Naive B cell (primary cell): ENCODE data around the gene HOXB3. TPM values are rescaled to one million over a fixed set of nuclear protein-coding genes. Genes with fewer than 3 reads are reported as not detected.
"Not testable (repeated sequence)": the region's sequence is repeated elsewhere in the genome, so short reads cannot be mapped to it uniquely, and the experiment has no call there.

Experiments
- ATAC-seq, 2 donors: fragments of 150-1000 bp; cut with Tn5 transposase; 2 replicates each; pipeline ENCODE4 v1.10.0; 2021; ENCODE audit warnings: low read depth in 2 of 2, mild to moderate bottlenecking in 2 of 2, moderate library complexity in 2 of 2
- DNase-seq: peaks from one replicate; pipeline ENCODE4 v3.0.0; 2022
- H3K27ac Mint-ChIP-seq, 6 donors: one replicate each; pipeline ENCODE4 v1.8.0; 2020 to 2022; ENCODE audit warnings: mild to moderate bottlenecking in 6 of 6, mixed read lengths in 6 of 6, moderate library complexity in 5 of 6, inconsistent platforms in 2 of 6
- H3K27me3 Mint-ChIP-seq, 3 donors: one replicate each; pipeline ENCODE4 v1.8.0; 2021 to 2022; ENCODE audit warnings: mixed read lengths in 3 of 3, mild to moderate bottlenecking in 1 of 3
- H3K36me3 Mint-ChIP-seq, 2 donors: one replicate each; pipeline ENCODE4 v1.8.0; 2020 to 2022; ENCODE audit warnings: mixed read lengths in 2 of 2, inconsistent platforms in 1 of 2, mild to moderate bottlenecking in 1 of 2
- H3K4me1 Mint-ChIP-seq, 3 donors: one replicate each; pipeline ENCODE4 v1.8.0; 2020 to 2022; ENCODE audit warnings: mixed read lengths in 3 of 3, inconsistent platforms in 1 of 3, mild to moderate bottlenecking in 1 of 3, moderate library complexity in 1 of 3
- H3K4me3 Mint-ChIP-seq, 8 donors: one replicate each; pipeline ENCODE4 v1.8.0; 2020 to 2022; ENCODE audit warnings: mild to moderate bottlenecking in 8 of 8, mixed read lengths in 8 of 8, moderate library complexity in 8 of 8, inconsistent platforms in 2 of 8
- H3K9me3 Mint-ChIP-seq, 7 donors: one replicate each; pipeline ENCODE4 v1.8.0; 2020 to 2022; ENCODE audit warnings: mixed read lengths in 7 of 7, mild to moderate bottlenecking in 5 of 7, inconsistent platforms in 2 of 7, moderate library complexity in 1 of 7
- polyA plus RNA-seq, 6 donors: library from polyadenylated mRNA; unstranded; fragments of 300-500 nt; fragmentation: Illumina TruSeq; gene quantifications; one replicate each; pipeline ENCODE4 v1.2.3, GENCODE V29; 2021; ENCODE audit warnings: low read depth in 6 of 6

HOXB3 gene
- polyA plus RNA-seq, 6 donors from 2014 or later: 0.05 TPM; not detected in 5

GRCh38 chr17:48520631-48521079, 69.4 kb downstream of the HOXB3 start:
- DNase-seq (no peak), ATAC-seq (no peak)
- no peak overlapping the region for H3K27ac Mint-ChIP-seq
- H3K4me1 Mint-ChIP-seq: peaks cover 6 to 9% (median 7%) of the 10 kb centered on the region in 3 donors
- no peak overlapping the region for H3K4me3 Mint-ChIP-seq
- peaks cover 0 to 4% of the 10 kb centered on the region in 2 donors for H3K36me3 Mint-ChIP-seq
- H3K27me3 Mint-ChIP-seq: peaks cover 40 to 82% (median 77%) of the 10 kb centered on the region in 3 donors
- no peaks in the 10 kb centered on the region for H3K9me3 Mint-ChIP-seq

- peaks cover 6 to 9% (median 7%) of the 10 kb centered on the region in 3 donors for H3K4me1 Mint-ChIP-seq
- ATAC-seq: no peak
Observed at GRCh38 chr17:48519427-48519826, 70.6 kb downstream of the HOXB3 start.

GRCh38 chr17:48517478-48517877, 72.6 kb downstream of the HOXB3 start:
- Mint-ChIP-seq H3K4me1 (peaks cover 6 to 13% (median 7%) of the 10 kb centered on the region in 3 donors), H3K27me3 (peaks cover 31 to 82% (median 75%) of the 10 kb centered on the region in 3 donors)

More at GRCh38 chr17:48519427-48519826, 70.6 kb downstream of the HOXB3 start:
- H3K9me3 Mint-ChIP-seq: no peaks in the 10 kb centered on the region
- peak overlapping the region in 1 of 6 donors; percentile 83 for H3K27ac Mint-ChIP-seq
- no peak overlapping the region for H3K4me3 Mint-ChIP-seq
- peaks cover 40 to 82% (median 77%) of the 10 kb centered on the region in 3 donors for H3K27me3 Mint-ChIP-seq
- no peak for DNase-seq
- peaks cover 0 to 4% of the 10 kb centered on the region in 2 donors for H3K36me3 Mint-ChIP-seq

GRCh38 chr17:48515925-48516900, 73.8 kb downstream of the HOXB3 start:
- peaks cover 6 to 13% (median 7%) of the 10 kb centered on the region in 3 donors for H3K4me1 Mint-ChIP-seq
- H3K36me3 Mint-ChIP-seq: peaks cover 0 to 4% of the 10 kb centered on the region in 2 donors
- H3K4me3 Mint-ChIP-seq: no peak overlapping the region
- H3K9me3 Mint-ChIP-seq: no peaks in the 10 kb centered on the region
- H3K27ac Mint-ChIP-seq: no peak overlapping the region
- ATAC-seq (no peak), DNase-seq (no peak)
- H3K27me3 Mint-ChIP-seq: peaks cover 27 to 84% (median 73%) of the 10 kb centered on the region in 3 donors

More at GRCh38 chr17:48517478-48517877, 72.6 kb downstream of the HOXB3 start:
- ATAC-seq (peak; percentile 48 to 63), DNase-seq (no peak)
- Mint-ChIP-seq H3K27ac (peak overlapping the region in 1 of 6 donors; percentile 34), H3K4me3 (no peak overlapping the region), H3K36me3 (peaks cover 0 to 4% of the 10 kb centered on the region in 2 donors), H3K9me3 (no peaks in the 10 kb centered on the region)

- no peaks in the 10 kb centered on the region for H3K36me3 Mint-ChIP-seq
- H3K4me3 Mint-ChIP-seq: no peak overlapping the region
- peak overlapping the region in 1 of 6 donors; percentile 45 for H3K27ac Mint-ChIP-seq
- peaks cover 6 to 13% (median 7%) of the 10 kb centered on the region in 3 donors for H3K4me1 Mint-ChIP-seq
- no peak for ATAC-seq
- no peaks in the 10 kb centered on the region for H3K9me3 Mint-ChIP-seq
- peaks cover 22 to 81% (median 73%) of the 10 kb centered on the region in 3 donors for H3K27me3 Mint-ChIP-seq
- DNase-seq: no peak
Observed at GRCh38 chr17:48514477-48514876, 75.6 kb downstream of the HOXB3 start.

GRCh38 chr17:48513666-48514455, 76.2 kb downstream of the HOXB3 start:
- Mint-ChIP-seq H3K36me3 (no peaks in the 10 kb centered on the region), H3K27ac (peak overlapping the region in 1 of 6 donors; percentile 45), H3K27me3 (peaks cover 22 to 84% (median 79%) of the 10 kb centered on the region in 3 donors), H3K4me3 (peak overlapping the region in 1 of 8 donors; percentile 9), H3K4me1 (peaks cover 6 to 13% (median 7%) of the 10 kb centered on the region in 3 donors), H3K9me3 (no peaks in the 10 kb centered on the region)
- DNase-seq: no peak
- ATAC-seq: no peak

- peak overlapping the region in 5 of 8 donors; percentile 40 to 87 (median 79) for H3K4me3 Mint-ChIP-seq
- ATAC-seq (no peak), DNase-seq (no peak)
- peaks cover 22 to 89% (median 87%) of the 10 kb centered on the region in 3 donors for H3K27me3 Mint-ChIP-seq
- peaks cover 6 to 13% (median 7%) of the 10 kb centered on the region in 3 donors for H3K4me1 Mint-ChIP-seq
- no peaks in the 10 kb centered on the region for H3K9me3 Mint-ChIP-seq
- peak overlapping the region in 1 of 6 donors; percentile 9 for H3K27ac Mint-ChIP-seq
- no peaks in the 10 kb centered on the region for H3K36me3 Mint-ChIP-seq
Observed at GRCh38 chr17:48513097-48513496, 76.9 kb downstream of the HOXB3 start.

GRCh38 chr17:48510761-48511604, 79.1 kb downstream of the HOXB3 start:
- H3K36me3 Mint-ChIP-seq: no peaks in the 10 kb centered on the region
- H3K4me3 Mint-ChIP-seq: peak overlapping the region in 1 of 8 donors; percentile 21
- peaks cover 15 to 73% (median 70%) of the 10 kb centered on the region in 3 donors for H3K27me3 Mint-ChIP-seq
- no peak overlapping the region for H3K27ac Mint-ChIP-seq
- no peaks in the 10 kb centered on the region for H3K9me3 Mint-ChIP-seq
- no peak for ATAC-seq
- peaks cover 0 to 4% (median 0%) of the 10 kb centered on the region in 3 donors for H3K4me1 Mint-ChIP-seq
- DNase-seq: no peak

- H3K27ac Mint-ChIP-seq: no peak overlapping the region
- H3K36me3 Mint-ChIP-seq: no peaks in the 10 kb centered on the region
- H3K4me1 Mint-ChIP-seq: peaks cover 0 to 4% (median 0%) of the 10 kb centered on the region in 3 donors
- ATAC-seq (no peak), DNase-seq (no peak)
- H3K4me3 Mint-ChIP-seq: peak overlapping the region in 1 of 8 donors; percentile 21
- H3K27me3 Mint-ChIP-seq: peaks cover 15 to 68% (median 64%) of the 10 kb centered on the region in 3 donors
- H3K9me3 Mint-ChIP-seq: no peaks in the 10 kb centered on the region
Observed at GRCh38 chr17:48510381-48510760, 79.7 kb downstream of the HOXB3 start.

- not testable (repeated sequence) for H3K4me1 Mint-ChIP-seq, H3K9me3 Mint-ChIP-seq, ATAC-seq, H3K27ac Mint-ChIP-seq, DNase-seq, H3K4me3 Mint-ChIP-seq, H3K36me3 Mint-ChIP-seq
- H3K27me3 Mint-ChIP-seq: peaks cover 9 to 68% (median 57%) of the 10 kb centered on the region in 3 donors
Observed at GRCh38 chr17:48509708-48510107, 80.3 kb downstream of the HOXB3 start.

- Mint-ChIP-seq H3K9me3 (no peaks in the 10 kb centered on the region), H3K36me3 (no peaks in the 10 kb centered on the region), H3K4me3 (no peak overlapping the region), H3K27ac (no peak overlapping the region), H3K27me3 (peaks cover 17 to 69% (median 58%) of the 10 kb centered on the region in 3 donors), H3K4me1 (no peaks in the 10 kb centered on the region)
- DNase-seq (no peak), ATAC-seq (no peak)
Observed at GRCh38 chr17:48506246-48506645, 83.8 kb downstream of the HOXB3 start.

- no peaks in the 10 kb centered on the region for H3K4me1 Mint-ChIP-seq
- ATAC-seq (peak in 1 of 2 donors; percentile 21), DNase-seq (no peak)
Observed at GRCh38 chr17:48505788-48506187, 84.3 kb downstream of the HOXB3 start.

More at GRCh38 chr17:48505788-48506187, 84.3 kb downstream of the HOXB3 start:
- Mint-ChIP-seq H3K9me3 (no peaks in the 10 kb centered on the region), H3K4me3 (no peak overlapping the region), H3K27me3 (peaks cover 17 to 70% (median 60%) of the 10 kb centered on the region in 3 donors), H3K36me3 (no peaks in the 10 kb centered on the region), H3K27ac (no peak overlapping the region)
